Sigmoid colon (tissue), 7 donors: ENCODE data around the gene SH3BP1. TPM values are rescaled to one million over a fixed set of nuclear protein-coding genes. Genes with fewer than 3 reads are reported as not detected.

Experiments used
- DNase-seq: peaks from one replicate; pipeline ENCODE4 v3.0.0-alpha.2; 2019
- H3K27ac ChIP-seq, 4 donors: fragments of 200-600 bp; sonication (generic); one replicate each; pipeline ENCODE4 v1.5.1; 2016 to 2019; ENCODE audit warnings: mild to moderate bottlenecking in 1 of 4
- H3K27me3 ChIP-seq, 3 donors: fragments of 200-600 bp; sonication (generic); one replicate each; pipeline ENCODE4 v1.5.1; 2019; ENCODE audit warnings: mild to moderate bottlenecking in 1 of 3
- H3K36me3 ChIP-seq, 4 donors: fragments of 200-600 bp; sonication (generic); one replicate each; pipeline ENCODE4 v1.5.1; 2016 to 2019
- H3K4me1 ChIP-seq, 4 donors: fragments of 200-600 bp; sonication (generic); one replicate each; pipeline ENCODE4 v1.5.1; 2017 to 2019
- H3K4me3 ChIP-seq, 4 donors: fragments of 200-600 bp; sonication (generic); one replicate each; pipeline ENCODE4 v1.5.1; 2017 to 2019; ENCODE audit warnings: mild to moderate bottlenecking in 2 of 4, moderate library complexity in 1 of 4
- H3K9me3 ChIP-seq, 4 donors: fragments of 200-600 bp in 3 of 4; sonication (generic) in 3 of 4; one replicate each; pipeline versions ENCODE4 v1.5.1 to v1.6.1; 2013 to 2019
- CTCF ChIP-seq, 4 experiments: fragments of 450-650 bp in 3 of 4; fragments of 200-600 bp in 1 of 4; IDR thresholded peaks; one replicate each; pipeline ENCODE4 v1.5.1; 2016 to 2019; ENCODE audit warnings: antibody characterized with exemption in 4 of 4, mild to moderate bottlenecking in 3 of 4, moderate library complexity in 2 of 4
- EP300 ChIP-seq, 4 donors: sonication (generic); formaldehyde crosslinking; IDR thresholded peaks; one replicate each; pipeline ENCODE4 v1.6.1; 2017; ENCODE audit warnings: antibody characterized with exemption in 4 of 4
- POLR2A ChIP-seq, 2 donors: fragments of 450-650 bp; IDR thresholded peaks; one replicate each; pipeline ENCODE4 v1.6.1; 2016; ENCODE audit warnings: antibody characterized with exemption in 2 of 2, mild to moderate bottlenecking in 2 of 2, moderate library complexity in 2 of 2
- POLR2AphosphoS5 ChIP-seq, 4 donors: sonication (generic); formaldehyde crosslinking; IDR thresholded peaks; one replicate each; pipeline ENCODE4 v1.6.1; 2017; ENCODE audit warnings: antibody characterized with exemption in 4 of 4
- WGBS, 2 donors: extraction: QIAGEN DNeasy Blood & Tissue Kit; methylation state at CpG; one replicate each; pipeline ENCODE4 v1.1.7; 2013; 5-methylcytosine and 5-hydroxymethylcytosine counted together
- intact Hi-C: fragments of 100-400 bp; cut with DNase I; formaldehyde crosslinking; loops from one replicate; pipeline ENCODE4 v1.15.1; 2023
- polyA plus RNA-seq, 3 donors: library from polyadenylated mRNA; stranded (reverse); fragments of 200-250 nt; gene quantifications; one replicate each; pipeline ENCODE4 v1.2.3, GENCODE V29; 2013
- total RNA-seq, 4 donors: library from RNA; depleted of rRNA; stranded (reverse); fragments of >200 nt; gene quantifications; one replicate each; pipeline ENCODE4 v1.1.0, GENCODE V29; 2016
- donor health status: healthy with polysubstance abuse.
- donor health status: Bipolar disorder and iron deficiency.
- donor health status: healthy.

The SH3BP1 gene
- total and polyA plus RNA-seq, 7 donors, result 1.4 to 71.2 (median 6.9) TPM

GRCh38 chr22:37680191-37680851 lies 40.9 kb downstream of the SH3BP1 start:
- peaks cover 0 to 18% (median 6%) of the 10 kb centered on the region in 4 donors for H3K36me3 ChIP-seq
- intact Hi-C loops, result loop anchor here (2.0 kb wide), 2 partner anchors 20 to 56 kb away; no protein-coding TSS in a partner anchor
- H3K4me3 ChIP-seq, result no peak overlapping the region
- no peaks in the 10 kb centered on the region for H3K27me3 ChIP-seq
- H3K9me3 ChIP-seq, result no peaks in the 10 kb centered on the region
- H3K4me1 ChIP-seq, result peaks cover 0 to 44% (median 37%) of the 10 kb centered on the region in 4 donors
- H3K27ac ChIP-seq, result peak overlapping the region in 3 of 4 donors; percentile 40 to 99 (median 97)
- TF ChIP-seq CTCF (IDR thresholded peaks at IDR 0.05) (no peak), POLR2A (IDR thresholded peaks at IDR 0.05) (no peak)
- DNase-seq, result no peak
- 88% methylated on average over 7 of the region's 7 CpGs for WGBS, 2 donors

GRCh38 chr22:37681001-37681424 lies 41.5 kb downstream of the SH3BP1 start:
- H3K27me3 ChIP-seq, result no peaks in the 10 kb centered on the region
- peaks cover 0 to 18% (median 6%) of the 10 kb centered on the region in 4 donors for H3K36me3 ChIP-seq
- peaks cover 0 to 44% (median 36%) of the 10 kb centered on the region in 4 donors for H3K4me1 ChIP-seq
- intact Hi-C loops, result loop anchor here (1.0 to 2.0 kb wide), 3 partner anchors 20 to 56 kb away; no protein-coding TSS in a partner anchor
- no peaks in the 10 kb centered on the region for H3K9me3 ChIP-seq
- H3K4me3 ChIP-seq, result no peak overlapping the region
- peak overlapping the region in 3 of 4 donors; percentile 40 to 99 (median 58) for H3K27ac ChIP-seq
- DNase-seq, result no peak
- WGBS, 2 donors, result 48 to 73% methylated on average over 2 of the region's 2 CpGs
- TF ChIP-seq EP300 (IDR thresholded peaks at IDR 0.05), result no peak

GRCh38 chr22:37681556-37682049 lies 42.1 kb downstream of the SH3BP1 start:
- Histone ChIP-seq H3K9me3 (no peaks in the 10 kb centered on the region), H3K4me3 (no peak overlapping the region), H3K36me3 (peaks cover 0 to 18% (median 6%) of the 10 kb centered on the region in 4 donors), H3K27me3 (no peaks in the 10 kb centered on the region), H3K27ac (peak overlapping the region in 3 of 4 donors; percentile 40 to 99 (median 58)), H3K4me1 (peaks cover 0 to 45% (median 33%) of the 10 kb centered on the region in 4 donors)
- TF ChIP-seq EP300 (IDR thresholded peaks at IDR 0.05) (no peak), POLR2AphosphoS5 (IDR thresholded peaks at IDR 0.05) (peak in 2 of 4 donors; percentile 17 to 34), POLR2A (IDR thresholded peaks at IDR 0.05) (no peak), CTCF (IDR thresholded peaks at IDR 0.05) (peak; percentile 80 to 92 (median 90))
- intact Hi-C loops, result loop anchor here (1.0 to 2.0 kb wide), 3 partner anchors 21 to 57 kb away; no protein-coding TSS in a partner anchor
- 7 to 27% methylated on average over 6 of the region's 6 CpGs for WGBS, 2 donors
- DNase-seq, result peak; percentile 90

GRCh38 chr22:37684803-37685615 lies 45.5 kb downstream of the SH3BP1 start:
- Histone ChIP-seq H3K9me3 (no peaks in the 10 kb centered on the region), H3K36me3 (peaks cover 0 to 20% (median 7%) of the 10 kb centered on the region in 4 donors), H3K27me3 (no peaks in the 10 kb centered on the region), H3K27ac (peak overlapping the region in 1 of 4 donors; percentile 15), H3K4me3 (no peak overlapping the region), H3K4me1 (peaks cover 0 to 41% (median 27%) of the 10 kb centered on the region in 4 donors)
- DNase-seq, result no peak
- intact Hi-C loops, result loop anchor here (5.0 kb wide), 1 partner anchor 117 kb away; no protein-coding TSS in a partner anchor
- WGBS, 2 donors, result 20 to 69% methylated on average over 16 of the region's 16 CpGs
- TF ChIP-seq EP300 (IDR thresholded peaks at IDR 0.05), result no peak
- no peak for TF ChIP-seq POLR2AphosphoS5 (IDR thresholded peaks at IDR 0.05)
- no peak for TF ChIP-seq CTCF (IDR thresholded peaks at IDR 0.05)
- no peak for TF ChIP-seq POLR2A (IDR thresholded peaks at IDR 0.05)
